Body of pancreas (tissue), 4 donors: ENCODE data around the gene PDPK1.

Experiments
- CTCF ChIP-seq, 7 experiments: fragments of 450-650 bp in 4 of 7; fragments of 200-600 bp in 3 of 7; sonication (generic) in 3 of 7; IDR thresholded peaks; one replicate each; pipeline ENCODE4 v1.5.1; 2016 to 2019; ENCODE audit warnings: antibody characterized with exemption in 7 of 7
- POLR2A ChIP-seq, 3 donors: fragments of 450-650 bp; IDR thresholded peaks; one replicate each; pipeline ENCODE4 v1.6.1; 2016; ENCODE audit warnings: antibody characterized with exemption in 3 of 3, mild to moderate bottlenecking in 2 of 3

GRCh38 chr16:2584729-2585650 is 47.2 kb downstream of the PDPK1 start:
- TF ChIP-seq CTCF (IDR thresholded peaks at IDR 0.05) (no peak), POLR2A (IDR thresholded peaks at IDR 0.05) (no peak)
